ENCODE data around the gene NOS3. TPM values are rescaled to one million over a fixed set of nuclear protein-coding genes. Genes with fewer than 3 reads are reported as not detected.
A peak's percentile ranks its signal among the peaks of the same experiment; 100 is the strongest.

NOS3 gene
- total and polyA plus RNA-seq, 9 of the 15 experiments (the other 6 are each of a cell fraction or from before 2014, with no cell fraction given) = 1.1 to 121 (median 23.6) TPM

DNA sequence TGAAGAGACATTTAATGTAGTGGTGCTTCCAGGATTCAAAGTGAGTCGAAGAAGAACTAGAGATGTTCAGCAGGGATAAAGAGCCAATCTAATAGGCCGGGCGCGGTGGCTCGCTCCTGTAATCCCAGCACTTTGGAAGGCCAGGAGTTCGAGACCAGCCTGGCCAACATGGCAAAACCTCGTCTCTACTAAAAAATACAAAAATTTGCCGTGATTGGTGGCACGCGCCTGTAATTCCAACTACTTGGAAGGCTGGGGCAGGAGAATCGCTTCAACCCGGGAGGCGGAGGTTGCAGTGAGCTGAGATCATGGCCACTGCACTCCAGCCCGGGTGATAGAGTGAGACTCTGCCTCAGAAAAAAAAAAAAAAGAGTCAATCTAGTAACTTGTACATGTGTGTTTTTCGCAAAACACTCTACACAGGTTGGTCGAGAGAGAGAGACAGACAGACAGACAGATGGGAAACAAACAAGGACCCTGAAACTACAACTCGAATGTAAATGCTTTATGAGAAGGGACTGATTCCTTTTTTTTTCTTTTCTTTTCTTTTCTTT lies 38.2 kb downstream of the NOS3 start (continued):
- TF ChIP-seq, protein P1, sequence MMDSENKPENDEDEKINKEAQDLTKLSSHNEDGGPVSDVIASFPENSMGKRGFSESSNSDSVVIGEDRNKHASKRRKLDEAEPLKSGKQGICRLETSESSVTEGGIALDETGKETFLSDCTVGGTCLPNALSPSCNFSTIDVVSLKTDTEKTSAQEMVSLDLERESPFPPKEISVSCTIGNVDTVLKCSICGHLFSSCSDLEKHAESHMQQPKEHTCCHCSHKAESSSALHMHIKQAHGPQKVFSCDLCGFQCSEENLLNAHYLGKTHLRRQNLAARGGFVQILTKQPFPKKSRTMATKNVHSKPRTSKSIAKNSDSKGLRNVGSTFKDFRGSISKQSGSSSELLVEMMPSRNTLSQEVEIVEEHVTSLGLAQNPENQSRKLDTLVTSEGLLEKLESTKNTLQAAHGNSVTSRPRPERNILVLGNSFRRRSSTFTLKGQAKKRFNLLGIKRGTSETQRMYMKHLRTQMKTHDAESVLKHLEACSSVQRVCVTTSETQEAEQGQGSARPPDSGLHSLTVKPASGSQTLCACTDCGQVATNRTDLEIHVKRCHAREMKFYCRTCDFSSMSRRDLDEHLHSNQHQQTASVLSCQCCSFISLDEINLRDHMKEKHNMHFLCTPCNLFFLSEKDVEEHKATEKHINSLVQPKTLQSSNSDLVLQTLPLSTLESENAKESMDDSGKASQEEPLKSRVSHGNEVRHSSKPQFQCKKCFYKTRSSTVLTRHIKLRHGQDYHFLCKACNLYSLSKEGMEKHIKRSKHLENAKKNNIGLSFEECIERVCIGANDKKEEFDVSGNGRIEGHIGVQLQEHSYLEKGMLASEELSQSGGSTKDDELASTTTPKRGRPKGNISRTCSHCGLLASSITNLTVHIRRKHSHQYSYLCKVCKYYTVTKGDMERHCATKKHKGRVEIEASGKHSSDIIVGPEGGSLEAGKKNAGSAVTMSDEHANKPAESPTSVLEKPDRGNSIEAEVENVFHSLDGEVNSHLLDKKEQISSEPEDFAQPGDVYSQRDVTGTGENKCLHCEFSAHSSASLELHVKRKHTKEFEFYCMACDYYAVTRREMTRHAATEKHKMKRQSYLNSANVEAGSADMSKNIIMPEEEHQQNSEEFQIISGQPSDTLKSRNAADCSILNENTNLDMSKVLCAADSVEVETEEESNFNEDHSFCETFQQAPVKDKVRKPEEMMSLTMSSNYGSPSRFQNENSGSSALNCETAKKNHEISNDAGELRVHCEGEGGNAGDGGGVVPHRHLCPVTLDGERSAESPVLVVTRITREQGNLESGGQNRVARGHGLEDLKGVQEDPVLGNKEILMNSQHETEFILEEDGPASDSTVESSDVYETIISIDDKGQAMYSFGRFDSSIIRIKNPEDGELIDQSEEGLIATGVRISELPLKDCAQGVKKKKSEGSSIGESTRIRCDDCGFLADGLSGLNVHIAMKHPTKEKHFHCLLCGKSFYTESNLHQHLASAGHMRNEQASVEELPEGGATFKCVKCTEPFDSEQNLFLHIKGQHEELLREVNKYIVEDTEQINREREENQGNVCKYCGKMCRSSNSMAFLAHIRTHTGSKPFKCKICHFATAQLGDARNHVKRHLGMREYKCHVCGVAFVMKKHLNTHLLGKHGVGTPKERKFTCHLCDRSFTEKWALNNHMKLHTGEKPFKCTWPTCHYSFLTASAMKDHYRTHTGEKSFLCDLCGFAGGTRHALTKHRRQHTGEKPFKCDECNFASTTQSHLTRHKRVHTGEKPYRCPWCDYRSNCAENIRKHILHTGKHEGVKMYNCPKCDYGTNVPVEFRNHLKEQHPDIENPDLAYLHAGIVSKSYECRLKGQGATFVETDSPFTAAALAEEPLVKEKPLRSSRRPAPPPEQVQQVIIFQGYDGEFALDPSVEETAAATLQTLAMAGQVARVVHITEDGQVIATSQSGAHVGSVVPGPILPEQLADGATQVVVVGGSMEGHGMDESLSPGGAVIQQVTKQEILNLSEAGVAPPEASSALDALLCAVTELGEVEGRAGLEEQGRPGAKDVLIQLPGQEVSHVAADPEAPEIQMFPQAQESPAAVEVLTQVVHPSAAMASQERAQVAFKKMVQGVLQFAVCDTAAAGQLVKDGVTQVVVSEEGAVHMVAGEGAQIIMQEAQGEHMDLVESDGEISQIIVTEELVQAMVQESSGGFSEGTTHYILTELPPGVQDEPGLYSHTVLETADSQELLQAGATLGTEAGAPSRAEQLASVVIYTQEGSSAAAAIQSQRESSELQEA (IDR thresholded peaks at IDR 0.05; ENCODE audit: low read depth) = peak; percentile 39; the same call in 1 of the 2 replicates
- no peak for TF ChIP-seq PPARD (CRISPR knock-in tag; IDR thresholded peaks at IDR 0.05)
- 0 out of 4 replicates have a peak, but pooled peaks of 1 of the 2 experiments have one; percentile 3 for TF ChIP-seq ETV6 (IDR thresholded peaks at IDR 0.05; ENCODE audit: borderline replicate concordance in 1 of 2, low read depth in 2 of 2, low read length in 1 of 2)
- TF ChIP-seq ETV6 (CRISPR knock-in tag; IDR thresholded peaks at IDR 0.05; ENCODE audit: borderline replicate concordance) = no peak
- TF ChIP-seq BCL6 (CRISPR knock-in tag; IDR thresholded peaks at IDR 0.05) = no peak
- TF ChIP-seq ZNF561 (CRISPR knock-in tag; conservative IDR thresholded peaks at IDR 0.05) = no peak
- 0 out of 2 replicates have a peak, but pooled peaks have one; percentile 7 for TF ChIP-seq ZNF212 (CRISPR knock-in tag; IDR thresholded peaks at IDR 0.05)
- TF ChIP-seq ATF7 (IDR thresholded peaks at IDR 0.05) = no peak
- TF ChIP-seq MIER1 (IDR thresholded peaks at IDR 0.05; ENCODE audit: low read depth) = peak; percentile 59; the same call in 1 of the 2 replicates
- no peak for TF ChIP-seq CBX8 (IDR thresholded peaks at IDR 0.05; ENCODE audit: borderline replicate concordance, extremely low read depth, low read depth, low read length, poor library complexity, severe bottlenecking)
- peak; percentile 81; the same call in 1 of the 2 replicates for TF ChIP-seq HEY1 (CRISPR knock-in tag; IDR thresholded peaks at IDR 0.05; ENCODE audit: borderline replicate concordance)
- TF ChIP-seq TAL1 (IDR thresholded peaks at IDR 0.05) = no peak
- TF ChIP-seq, protein P2, sequence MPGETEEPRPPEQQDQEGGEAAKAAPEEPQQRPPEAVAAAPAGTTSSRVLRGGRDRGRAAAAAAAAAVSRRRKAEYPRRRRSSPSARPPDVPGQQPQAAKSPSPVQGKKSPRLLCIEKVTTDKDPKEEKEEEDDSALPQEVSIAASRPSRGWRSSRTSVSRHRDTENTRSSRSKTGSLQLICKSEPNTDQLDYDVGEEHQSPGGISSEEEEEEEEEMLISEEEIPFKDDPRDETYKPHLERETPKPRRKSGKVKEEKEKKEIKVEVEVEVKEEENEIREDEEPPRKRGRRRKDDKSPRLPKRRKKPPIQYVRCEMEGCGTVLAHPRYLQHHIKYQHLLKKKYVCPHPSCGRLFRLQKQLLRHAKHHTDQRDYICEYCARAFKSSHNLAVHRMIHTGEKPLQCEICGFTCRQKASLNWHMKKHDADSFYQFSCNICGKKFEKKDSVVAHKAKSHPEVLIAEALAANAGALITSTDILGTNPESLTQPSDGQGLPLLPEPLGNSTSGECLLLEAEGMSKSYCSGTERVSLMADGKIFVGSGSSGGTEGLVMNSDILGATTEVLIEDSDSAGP (CRISPR knock-in tag; IDR thresholded peaks at IDR 0.05) = no peak
- TF ChIP-seq DPF2 (IDR thresholded peaks at IDR 0.05) = peak; percentile 25
- no peak; the same call in 1 of the 2 replicates for TF ChIP-seq SMARCC2 (IDR thresholded peaks at IDR 0.05; ENCODE audit: low read depth)
- TF ChIP-seq ZNF717 (CRISPR knock-in tag; IDR thresholded peaks at IDR 0.05) = no peak
- TF ChIP-seq, protein P3, sequence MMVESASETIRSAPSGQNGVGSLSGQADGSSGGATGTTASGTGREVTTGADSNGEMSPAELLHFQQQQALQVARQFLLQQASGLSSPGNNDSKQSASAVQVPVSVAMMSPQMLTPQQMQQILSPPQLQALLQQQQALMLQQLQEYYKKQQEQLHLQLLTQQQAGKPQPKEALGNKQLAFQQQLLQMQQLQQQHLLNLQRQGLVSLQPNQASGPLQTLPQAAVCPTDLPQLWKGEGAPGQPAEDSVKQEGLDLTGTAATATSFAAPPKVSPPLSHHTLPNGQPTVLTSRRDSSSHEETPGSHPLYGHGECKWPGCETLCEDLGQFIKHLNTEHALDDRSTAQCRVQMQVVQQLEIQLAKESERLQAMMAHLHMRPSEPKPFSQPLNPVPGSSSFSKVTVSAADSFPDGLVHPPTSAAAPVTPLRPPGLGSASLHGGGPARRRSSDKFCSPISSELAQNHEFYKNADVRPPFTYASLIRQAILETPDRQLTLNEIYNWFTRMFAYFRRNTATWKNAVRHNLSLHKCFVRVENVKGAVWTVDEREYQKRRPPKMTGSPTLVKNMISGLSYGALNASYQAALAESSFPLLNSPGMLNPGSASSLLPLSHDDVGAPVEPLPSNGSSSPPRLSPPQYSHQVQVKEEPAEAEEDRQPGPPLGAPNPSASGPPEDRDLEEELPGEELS (CRISPR knock-in tag; IDR thresholded peaks at IDR 0.05; ENCODE audit: borderline replicate concordance) = no peak; the same call in 1 of the 2 replicates

Data from K562 (cell line).